Hepatocyte (in vitro differentiated cells): ENCODE results near the gene PID1. TPM values are rescaled to one million over a fixed set of nuclear protein-coding genes. Genes with fewer than 3 reads are reported as not detected.

Source experiments
- DNase-seq: peaks from one replicate; pipeline ENCODE4 v3.0.0-alpha.2; 2016; ENCODE audit warnings: low spot score
- H2AFZ ChIP-seq: fragments of 200-600 bp; sonication (generic); 2 replicates; pipeline ENCODE4 v1.6.0; 2016; ENCODE audit warnings: antibody characterized with exemption, mild to moderate bottlenecking
- H3K27ac ChIP-seq: fragments of 200-600 bp; sonication (generic); 2 replicates; pipeline ENCODE4 v1.5.1; 2016; ENCODE audit warnings: mild to moderate bottlenecking
- H3K27me3 ChIP-seq: fragments of 200-600 bp; sonication (generic); 2 replicates; pipeline ENCODE4 v1.6.1; 2016
- H3K36me3 ChIP-seq: fragments of 200-600 bp; sonication (generic); replicated peaks from 2 replicates; pipeline ENCODE4 v1.5.1; 2016; ENCODE audit warnings: low read depth; ENCODE audit not compliant: insufficient read depth
- H3K4me1 ChIP-seq: fragments of 200-600 bp; sonication (generic); 2 replicates; pipeline ENCODE4 v1.5.1; 2016; ENCODE audit warnings: mild to moderate bottlenecking, moderate library complexity; ENCODE audit not compliant: insufficient read depth
- H3K4me2 ChIP-seq: fragments of 200-600 bp; sonication (generic); 2 replicates; pipeline ENCODE4 v1.6.0; 2016
- H3K4me3 ChIP-seq: fragments of 200-600 bp; sonication (generic); 2 replicates; pipeline ENCODE4 v1.5.1; 2016; ENCODE audit warnings: mild to moderate bottlenecking
- H3K79me2 ChIP-seq: fragments of 200-600 bp; sonication (generic); 2 replicates; pipeline ENCODE4 v1.6.0; 2017; ENCODE audit warnings: mild to moderate bottlenecking
- H3K9me2 ChIP-seq: fragments of 200-600 bp; sonication (generic); replicated peaks from 2 replicates; pipeline ENCODE4 v1.6.0; 2017; ENCODE audit warnings: mild to moderate bottlenecking; ENCODE audit not compliant: insufficient read depth
- H3K9me3 ChIP-seq: fragments of 200-600 bp; sonication (generic); 2 replicates; pipeline ENCODE4 v1.5.1; 2016; ENCODE audit warnings: low read depth, mild to moderate bottlenecking
- H4K20me1 ChIP-seq: fragments of 200-600 bp; sonication (generic); 2 replicates; pipeline ENCODE4 v1.6.0; 2016; ENCODE audit warnings: mild to moderate bottlenecking; ENCODE audit not compliant: insufficient read depth, poor library complexity, severe bottlenecking
- EZH2 ChIP-seq: fragments of 200-600 bp; sonication (generic); IDR thresholded peaks from 2 replicates; pipeline ENCODE4 v1.6.1; 2016; ENCODE audit warnings: antibody characterized with exemption, mild to moderate bottlenecking, borderline replicate concordance
- EZH2phosphoT487 ChIP-seq: fragments of 200-600 bp; sonication (generic); IDR thresholded peaks from one replicate; pipeline ENCODE4 v1.6.1; 2018; ENCODE audit warnings: antibody characterized with exemption, mild to moderate bottlenecking, low read depth, moderate library complexity; ENCODE audit not compliant: unreplicated experiment, severe bottlenecking
- WGBS: methylation state at CpG from one replicate; pipeline ENCODE4 v1.1.6; 2016; ENCODE audit warnings: low lambda C conversion rate; ENCODE audit errors: missing lambda C conversion rate; 5-methylcytosine and 5-hydroxymethylcytosine counted together
- polyA plus RNA-seq: library from polyadenylated mRNA; unstranded; fragments of >200 nt; fragmentation: Nextera tagmentation; extraction: Ambion mirVana; gene quantifications from 2 replicates; pipeline ENCODE4 v1.2.1, GENCODE V29; 2016
- total RNA-seq: library from RNA; depleted of rRNA; stranded (reverse); fragments of >200 nt; gene quantifications from 2 replicates; pipeline ENCODE4 v1.2.3, GENCODE V29; 2014
- TF ChIP-seq, protein P1 (sequence below): fragments of 200-600 bp; sonication (generic); IDR thresholded peaks from 2 replicates; pipeline ENCODE4 v1.5.1; 2016; ENCODE audit warnings: antibody characterized with exemption, mild to moderate bottlenecking; ENCODE audit not compliant: poor library complexity

The PID1 gene
- total and polyA plus RNA-seq, 2 experiments from 2014 or later: 26.7 to 31.1 TPM

GRCh38 chr2:229087267-229087666 is 183.8 kb downstream of the PID1 start:
- WGBS: 85% methylated on average over 3 of the region's 3 CpGs
- H3K4me1 ChIP-seq: peaks cover 30% of the 10 kb centered on the region

GRCh38 chr2:229085439-229085838 is 185.6 kb downstream of the PID1 start:
- Histone ChIP-seq H3K4me3 (no peak overlapping the region), H2AFZ (no peak overlapping the region), H3K9me3 (no peaks in the 10 kb centered on the region), H3K27ac (no peak overlapping the region), H3K79me2 (no peaks in the 10 kb centered on the region), H3K4me1 (peaks cover 30% of the 10 kb centered on the region), H3K27me3 (no peaks in the 10 kb centered on the region), H3K36me3 (no peaks in the 10 kb centered on the region), H3K9me2 (no peaks in the 10 kb centered on the region), H3K4me2 (no peak overlapping the region), H4K20me1 (no peaks in the 10 kb centered on the region)
- no peak for DNase-seq
- TF ChIP-seq, protein P1, sequence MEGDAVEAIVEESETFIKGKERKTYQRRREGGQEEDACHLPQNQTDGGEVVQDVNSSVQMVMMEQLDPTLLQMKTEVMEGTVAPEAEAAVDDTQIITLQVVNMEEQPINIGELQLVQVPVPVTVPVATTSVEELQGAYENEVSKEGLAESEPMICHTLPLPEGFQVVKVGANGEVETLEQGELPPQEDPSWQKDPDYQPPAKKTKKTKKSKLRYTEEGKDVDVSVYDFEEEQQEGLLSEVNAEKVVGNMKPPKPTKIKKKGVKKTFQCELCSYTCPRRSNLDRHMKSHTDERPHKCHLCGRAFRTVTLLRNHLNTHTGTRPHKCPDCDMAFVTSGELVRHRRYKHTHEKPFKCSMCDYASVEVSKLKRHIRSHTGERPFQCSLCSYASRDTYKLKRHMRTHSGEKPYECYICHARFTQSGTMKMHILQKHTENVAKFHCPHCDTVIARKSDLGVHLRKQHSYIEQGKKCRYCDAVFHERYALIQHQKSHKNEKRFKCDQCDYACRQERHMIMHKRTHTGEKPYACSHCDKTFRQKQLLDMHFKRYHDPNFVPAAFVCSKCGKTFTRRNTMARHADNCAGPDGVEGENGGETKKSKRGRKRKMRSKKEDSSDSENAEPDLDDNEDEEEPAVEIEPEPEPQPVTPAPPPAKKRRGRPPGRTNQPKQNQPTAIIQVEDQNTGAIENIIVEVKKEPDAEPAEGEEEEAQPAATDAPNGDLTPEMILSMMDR: no peak
- TF ChIP-seq EZH2phosphoT487 (no peak), EZH2 (no peak)

More at GRCh38 chr2:229087267-229087666, 183.8 kb downstream of the PID1 start:
- DNase-seq: no peak
- H3K9me2 ChIP-seq: no peaks in the 10 kb centered on the region
- no peaks in the 10 kb centered on the region for H3K27me3 ChIP-seq
- H4K20me1 ChIP-seq: no peaks in the 10 kb centered on the region
- TF ChIP-seq EZH2 (no peak), EZH2phosphoT487 (no peak)
- TF ChIP-seq, protein P1: no peak
- H3K9me3 ChIP-seq: no peaks in the 10 kb centered on the region
- no peak overlapping the region for H3K27ac ChIP-seq
- no peaks in the 10 kb centered on the region for H3K79me2 ChIP-seq
- H3K36me3 ChIP-seq: no peaks in the 10 kb centered on the region
- no peak overlapping the region for H3K4me3 ChIP-seq
- no peak overlapping the region for H2AFZ ChIP-seq
- no peak overlapping the region for H3K4me2 ChIP-seq

DNA sequence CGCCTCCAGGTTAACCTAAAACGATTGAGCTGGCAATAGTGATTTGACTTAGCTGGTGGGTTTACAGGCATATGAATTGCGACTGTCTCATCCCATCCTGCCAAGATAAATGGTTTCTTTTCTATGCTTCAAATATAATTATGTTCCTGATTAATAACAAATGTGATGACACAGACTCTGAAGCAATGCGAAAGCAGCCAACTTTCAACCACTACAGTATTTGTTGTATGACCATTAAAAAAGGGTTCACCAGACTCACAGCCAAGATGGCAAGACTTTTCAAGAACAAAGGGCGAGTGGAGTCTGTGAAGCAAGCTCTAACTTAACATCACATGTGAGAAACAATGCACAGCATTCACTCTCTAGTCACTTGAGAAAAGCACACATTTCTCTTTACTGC is 186.6 kb downstream of the PID1 start:
- no peak overlapping the region for H3K27ac ChIP-seq
- H3K27me3 ChIP-seq: no peaks in the 10 kb centered on the region
- no peaks in the 10 kb centered on the region for H3K36me3 ChIP-seq
- H3K9me3 ChIP-seq: no peaks in the 10 kb centered on the region
- H3K4me1 ChIP-seq: peaks cover 25% of the 10 kb centered on the region
- H4K20me1 ChIP-seq: no peaks in the 10 kb centered on the region
- no peak for DNase-seq
- no peak overlapping the region for H3K4me3 ChIP-seq
- H2AFZ ChIP-seq: no peak overlapping the region
- H3K79me2 ChIP-seq: no peaks in the 10 kb centered on the region
- H3K9me2 ChIP-seq: no peaks in the 10 kb centered on the region
- WGBS: 85% methylated on average over 5 of the region's 5 CpGs
- TF ChIP-seq, protein P1: no peak
- TF ChIP-seq EZH2phosphoT487 (no peak), EZH2 (no peak)
- H3K4me2 ChIP-seq: no peak overlapping the region
